ENCODE measurements around the gene HDAC9. TPM values are rescaled to one million over a fixed set of nuclear protein-coding genes. Genes with fewer than 3 reads are reported as not detected.

HDAC9 gene
- total RNA-seq, 1 experiment from 2014 or later = 7.7 TPM

DNA sequence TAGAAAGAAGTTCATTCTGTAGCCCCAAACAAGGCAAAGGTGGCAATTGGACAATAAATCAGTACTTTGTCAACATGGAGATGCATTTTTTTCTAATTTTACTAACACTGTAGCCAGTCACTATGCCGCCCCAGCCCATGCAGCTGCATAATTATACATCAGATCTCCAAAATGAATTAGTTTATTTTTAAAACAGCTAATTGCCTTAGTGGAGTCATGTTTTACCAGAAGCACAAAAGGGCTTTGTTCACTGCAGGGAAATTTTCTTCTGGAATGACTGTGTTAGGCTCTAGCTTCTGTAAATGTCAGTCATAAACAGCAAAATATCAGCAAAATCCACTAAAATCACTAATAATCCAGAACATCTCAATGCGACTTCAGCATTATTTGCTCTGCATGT lies 20.1 kb upstream of the HDAC9 start:
- H3K9ac ChIP-seq (ENCODE audit: extremely low read depth, insufficient read length, low read length) = no peak overlapping the region
- Mint-ChIP-seq H3K27me3 (ENCODE audit: low read depth) (no peaks in the 10 kb centered on the region), H3K27ac (no peak overlapping the region), H3K4me1 (peaks cover 2 to 6% of the 10 kb centered on the region in 2 experiments; a peak in 3 of 4 replicates), H3K9me3 (no peaks in the 10 kb centered on the region), H3K36me3 (ENCODE audit: insufficient read depth in 1 of 3, low read depth in 3 of 3) (no peaks in the 10 kb centered on the region), H3K4me3 (no peak overlapping the region)
- no peaks in the 10 kb centered on the region for H3K4me1 ChIP-seq (ENCODE audit: insufficient read depth, low read length)
- H3K23ac ChIP-seq (ENCODE audit: insufficient read length, low read depth, low read length) = no peak overlapping the region
- no peaks in the 10 kb centered on the region for H3K27me3 ChIP-seq (ENCODE audit: insufficient read depth, low read length)
- no peak overlapping the region for H3K18ac ChIP-seq (ENCODE audit: insufficient read length, low read depth, low read length)
- DNase-seq = no peak
- H2BK12ac ChIP-seq (ENCODE audit: insufficient read length, low read depth, low read length) = no peak overlapping the region
- H3K14ac ChIP-seq (ENCODE audit: insufficient read depth, low read length) = no peak overlapping the region
- H4K5ac ChIP-seq (ENCODE audit: insufficient read length, low read depth, low read length) = no peak overlapping the region
- H3K4me2 ChIP-seq (ENCODE audit: insufficient read depth, insufficient read length, low read length) = no peak overlapping the region
- no peak overlapping the region for H2BK15ac ChIP-seq (ENCODE audit: low read depth, low read length)
- no peaks in the 10 kb centered on the region for H3K79me2 ChIP-seq (ENCODE audit: insufficient read depth, low read length)
- no peaks in the 10 kb centered on the region for H4K20me1 ChIP-seq (ENCODE audit: control insufficient read depth, insufficient read depth, insufficient read length)
- no peak overlapping the region for H3K56ac ChIP-seq (ENCODE audit: insufficient read length, low read depth, low read length)
- no peak overlapping the region for H3T11ph ChIP-seq (ENCODE audit: low read length)
- no peak overlapping the region for H2BK5ac ChIP-seq (ENCODE audit: insufficient read length, low read length)
- no peak overlapping the region for H2AK5ac ChIP-seq (ENCODE audit: insufficient read length, low read length)
- no peaks in the 10 kb centered on the region for H3K9me3 ChIP-seq (ENCODE audit: control insufficient read depth, low read depth, low read length)
- no peak overlapping the region for H2AFZ ChIP-seq (ENCODE audit: low read length)
- no peak overlapping the region for H3K27ac ChIP-seq (ENCODE audit: insufficient read length, low read depth, low read length)
- TF ChIP-seq, protein P1, sequence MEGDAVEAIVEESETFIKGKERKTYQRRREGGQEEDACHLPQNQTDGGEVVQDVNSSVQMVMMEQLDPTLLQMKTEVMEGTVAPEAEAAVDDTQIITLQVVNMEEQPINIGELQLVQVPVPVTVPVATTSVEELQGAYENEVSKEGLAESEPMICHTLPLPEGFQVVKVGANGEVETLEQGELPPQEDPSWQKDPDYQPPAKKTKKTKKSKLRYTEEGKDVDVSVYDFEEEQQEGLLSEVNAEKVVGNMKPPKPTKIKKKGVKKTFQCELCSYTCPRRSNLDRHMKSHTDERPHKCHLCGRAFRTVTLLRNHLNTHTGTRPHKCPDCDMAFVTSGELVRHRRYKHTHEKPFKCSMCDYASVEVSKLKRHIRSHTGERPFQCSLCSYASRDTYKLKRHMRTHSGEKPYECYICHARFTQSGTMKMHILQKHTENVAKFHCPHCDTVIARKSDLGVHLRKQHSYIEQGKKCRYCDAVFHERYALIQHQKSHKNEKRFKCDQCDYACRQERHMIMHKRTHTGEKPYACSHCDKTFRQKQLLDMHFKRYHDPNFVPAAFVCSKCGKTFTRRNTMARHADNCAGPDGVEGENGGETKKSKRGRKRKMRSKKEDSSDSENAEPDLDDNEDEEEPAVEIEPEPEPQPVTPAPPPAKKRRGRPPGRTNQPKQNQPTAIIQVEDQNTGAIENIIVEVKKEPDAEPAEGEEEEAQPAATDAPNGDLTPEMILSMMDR (conservative IDR thresholded peaks at IDR 0.05) = no peak
- H3K23me2 ChIP-seq (ENCODE audit: insufficient read length, low read depth, low read length, poor library complexity, severe bottlenecking) = no peaks in the 10 kb centered on the region
- H2BK120ac ChIP-seq (ENCODE audit: low read depth, low read length, poor library complexity, severe bottlenecking) = no peak overlapping the region
- no peak overlapping the region for H3K4ac ChIP-seq (ENCODE audit: low read depth, low read length)
- H3K79me1 ChIP-seq (ENCODE audit: insufficient read depth, low read depth, low read length, poor library complexity, severe bottlenecking) = no peaks in the 10 kb centered on the region
- no peak overlapping the region for H4K8ac ChIP-seq (replicated peaks; ENCODE audit: insufficient read length, low read depth, low read length)
- H2BK20ac ChIP-seq (ENCODE audit: low read depth, low read length, poor library complexity, severe bottlenecking) = no peak overlapping the region
- H4K91ac ChIP-seq (ENCODE audit: insufficient read length, low read depth, low read length) = no peak overlapping the region
- WGBS (ENCODE audit: extremely low coverage, insufficient read length, low lambda C conversion rate) = no CpG with 5 or more reads among the region's 2 CpGs

Measured in H9 (cell line).